Mesothelial cell of epicardium (in vitro differentiated cells): ENCODE measurements around the gene SIPA1L3. TPM values are rescaled to one million over a fixed set of nuclear protein-coding genes. Genes with fewer than 3 reads are reported as not detected.

Source experiments
- DNase-seq, 2 experiments: peaks; one replicate each; pipeline ENCODE4 v3.0.0; 2021; ENCODE audit warnings: low spot score in 2 of 2; ENCODE audit not compliant: unreplicated experiment in 2 of 2
- H3K27ac Mint-ChIP-seq: 2 replicates; pipeline ENCODE4 v1.8.0; 2021; ENCODE audit warnings: mixed read lengths
- H3K27me3 Mint-ChIP-seq: 2 replicates; pipeline ENCODE4 v1.8.0; 2021; ENCODE audit warnings: low read depth, mixed read lengths
- H3K36me3 Mint-ChIP-seq: 2 replicates; pipeline ENCODE4 v1.8.0; 2021; ENCODE audit warnings: mixed read lengths
- H3K4me1 Mint-ChIP-seq: 2 replicates; pipeline ENCODE4 v1.8.0; 2021; ENCODE audit warnings: mixed read lengths
- H3K4me3 Mint-ChIP-seq: 2 replicates; pipeline ENCODE4 v1.8.0; 2021; ENCODE audit warnings: mild to moderate bottlenecking, moderate library complexity, mixed read lengths
- H3K9me3 Mint-ChIP-seq: 2 replicates; pipeline ENCODE4 v1.8.0; 2021; ENCODE audit warnings: mixed read lengths
- CTCF ChIP-seq: fragments of 200-600 bp; sonication (generic); IDR thresholded peaks from one replicate; pipeline ENCODE4 v1.5.0; 2021; ENCODE audit warnings: antibody characterized with exemption; ENCODE audit not compliant: unreplicated experiment
- total RNA-seq: library from RNA; stranded (reverse); gene quantifications from 3 replicates; pipeline ENCODE4 v1.2.1, GENCODE V29; 2021

The SIPA1L3 gene
- total RNA-seq, 1 donor from 2014 or later, result 58.2 TPM

GRCh38 chr19:37966662-37967231 is 59.7 kb downstream of the SIPA1L3 start:
- Mint-ChIP-seq H3K36me3 (peaks cover 9% of the 10 kb centered on the region), H3K4me3 (no peak overlapping the region), H3K4me1 (peaks cover 12% of the 10 kb centered on the region), H3K27me3 (no peaks in the 10 kb centered on the region), H3K27ac (peak overlapping the region; percentile 87), H3K9me3 (peaks cover 6% of the 10 kb centered on the region)
- no peak for TF ChIP-seq CTCF
- DNase-seq, result no peak

- H3K4me1 Mint-ChIP-seq, result peaks cover 12% of the 10 kb centered on the region
Observed at GRCh38 chr19:37969695-37970094, 62.7 kb downstream of the SIPA1L3 start.

GRCh38 chr19:37970699-37971098 is 63.7 kb downstream of the SIPA1L3 start:
- H3K4me3 Mint-ChIP-seq, result no peak overlapping the region
- peaks cover 16% of the 10 kb centered on the region for H3K36me3 Mint-ChIP-seq
- H3K9me3 Mint-ChIP-seq, result peaks cover 15% of the 10 kb centered on the region
- H3K27me3 Mint-ChIP-seq, result no peaks in the 10 kb centered on the region
- DNase-seq, result no peak
- peaks cover 11% of the 10 kb centered on the region for H3K4me1 Mint-ChIP-seq
- no peak for TF ChIP-seq CTCF
- H3K27ac Mint-ChIP-seq, result no peak overlapping the region

More at GRCh38 chr19:37969695-37970094, 62.7 kb downstream of the SIPA1L3 start:
- no peak for DNase-seq
- H3K9me3 Mint-ChIP-seq, result peaks cover 15% of the 10 kb centered on the region
- no peaks in the 10 kb centered on the region for H3K27me3 Mint-ChIP-seq
- no peak for TF ChIP-seq CTCF
- H3K27ac Mint-ChIP-seq, result no peak overlapping the region
- H3K4me3 Mint-ChIP-seq, result no peak overlapping the region
- H3K36me3 Mint-ChIP-seq, result peaks cover 13% of the 10 kb centered on the region

- H3K36me3 Mint-ChIP-seq, result peaks cover 16% of the 10 kb centered on the region
- H3K27me3 Mint-ChIP-seq, result no peaks in the 10 kb centered on the region
- H3K27ac Mint-ChIP-seq, result no peak overlapping the region
- peaks cover 15% of the 10 kb centered on the region for H3K9me3 Mint-ChIP-seq
- H3K4me3 Mint-ChIP-seq, result no peak overlapping the region
- DNase-seq, result no peak
- peaks cover 1% of the 10 kb centered on the region for H3K4me1 Mint-ChIP-seq
- no peak for TF ChIP-seq CTCF
Observed at GRCh38 chr19:37972803-37973202, 65.8 kb downstream of the SIPA1L3 start.

GRCh38 chr19:37973666-37974065 is 66.7 kb downstream of the SIPA1L3 start:
- H3K4me1 Mint-ChIP-seq, result peaks cover 7% of the 10 kb centered on the region
- peaks cover 15% of the 10 kb centered on the region for H3K9me3 Mint-ChIP-seq
- TF ChIP-seq CTCF, result no peak
- H3K4me3 Mint-ChIP-seq, result no peak overlapping the region
- H3K27me3 Mint-ChIP-seq, result no peaks in the 10 kb centered on the region
- DNase-seq, result no peak
- H3K36me3 Mint-ChIP-seq, result peaks cover 16% of the 10 kb centered on the region
- H3K27ac Mint-ChIP-seq, result no peak overlapping the region

DNA sequence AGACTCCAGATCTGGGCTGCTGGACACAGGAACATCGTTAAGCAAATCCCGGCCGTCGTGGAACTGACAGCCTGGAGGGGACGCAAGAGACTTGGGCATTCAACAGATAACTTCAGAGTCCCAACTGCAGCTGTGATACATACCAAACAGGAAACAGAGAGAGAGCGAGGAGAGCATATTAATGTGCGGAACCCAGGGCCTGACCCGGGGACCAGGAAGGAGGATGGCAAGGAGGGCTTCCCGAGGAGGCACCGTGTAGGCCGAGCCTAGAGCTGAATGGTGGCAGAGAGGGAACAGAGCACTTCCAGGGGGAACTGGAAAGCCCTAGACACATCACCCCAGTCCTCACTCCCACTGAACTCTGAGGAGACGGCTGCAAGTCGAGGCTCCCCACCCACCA is 68.1 kb downstream of the SIPA1L3 start:
- Mint-ChIP-seq H3K9me3 (peaks cover 15% of the 10 kb centered on the region), H3K4me1 (peaks cover 13% of the 10 kb centered on the region), H3K27ac (peak overlapping the region; percentile 5), H3K27me3 (no peaks in the 10 kb centered on the region), H3K4me3 (no peak overlapping the region), H3K36me3 (peaks cover 16% of the 10 kb centered on the region)
- no peak for DNase-seq
- TF ChIP-seq CTCF, result no peak
